ENCODE data around the gene MBOAT1.
"Not testable (repeated sequence)": the region's sequence is repeated elsewhere in the genome, so short reads cannot be mapped to it uniquely, and the experiment has no call there.

The MBOAT1 gene

GRCh38 chr6:20172842-20173456, 39.3 kb downstream of the MBOAT1 start:
- DNase-seq (ENCODE audit: low read depth in 1 of 2, low spot score in 1 of 2), result no peak

- no peak for DNase-seq (ENCODE audit: low read depth in 1 of 2, low spot score in 1 of 2)
Observed at GRCh38 chr6:20170455-20171148, 41.7 kb downstream of the MBOAT1 start.

DNA sequence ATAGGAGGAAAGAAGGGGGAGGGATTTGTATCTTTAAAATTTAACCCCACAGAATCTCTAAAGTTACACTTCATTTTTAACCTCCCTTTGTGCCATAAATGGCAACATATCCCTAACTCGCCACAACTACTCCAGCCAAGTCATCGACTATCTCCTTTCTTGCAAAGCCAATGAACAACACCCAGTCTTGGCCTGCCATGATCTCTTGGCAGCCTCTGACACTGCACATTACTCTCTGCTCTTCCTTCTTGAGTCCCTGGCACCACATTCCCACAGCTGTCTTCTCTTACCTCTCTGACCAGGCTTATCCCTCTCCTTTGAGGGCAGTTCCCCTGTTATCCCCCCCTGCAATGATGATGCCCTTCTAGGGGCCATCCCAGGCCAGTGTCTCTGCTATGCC, 42.5 kb downstream of the MBOAT1 start:
- no peak for DNase-seq (ENCODE audit: low read depth in 1 of 2, low spot score in 1 of 2)

DNA sequence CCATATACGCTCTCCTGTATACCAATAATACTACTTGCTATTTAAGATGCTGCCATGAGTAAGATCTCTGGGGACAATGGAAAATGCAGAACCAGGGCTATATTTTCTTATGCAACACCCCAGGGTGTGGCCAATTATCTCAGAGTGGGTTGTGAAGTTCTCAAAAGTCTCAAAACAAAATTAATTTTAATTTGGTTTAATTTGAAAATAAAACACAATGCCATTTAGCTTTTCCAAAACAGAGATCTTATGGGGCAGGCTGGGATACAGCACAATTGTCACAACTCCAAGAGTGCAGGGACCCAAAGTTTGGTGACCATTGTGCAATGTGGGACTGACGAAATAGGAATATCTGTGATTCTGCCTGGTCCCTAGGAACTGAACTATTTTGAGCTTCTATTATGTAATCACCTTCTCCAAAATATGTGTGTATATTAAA, 43.1 kb downstream of the MBOAT1 start:
- DNase-seq (ENCODE audit: low read depth in 1 of 2, low spot score in 1 of 2), result no peak

DNA sequence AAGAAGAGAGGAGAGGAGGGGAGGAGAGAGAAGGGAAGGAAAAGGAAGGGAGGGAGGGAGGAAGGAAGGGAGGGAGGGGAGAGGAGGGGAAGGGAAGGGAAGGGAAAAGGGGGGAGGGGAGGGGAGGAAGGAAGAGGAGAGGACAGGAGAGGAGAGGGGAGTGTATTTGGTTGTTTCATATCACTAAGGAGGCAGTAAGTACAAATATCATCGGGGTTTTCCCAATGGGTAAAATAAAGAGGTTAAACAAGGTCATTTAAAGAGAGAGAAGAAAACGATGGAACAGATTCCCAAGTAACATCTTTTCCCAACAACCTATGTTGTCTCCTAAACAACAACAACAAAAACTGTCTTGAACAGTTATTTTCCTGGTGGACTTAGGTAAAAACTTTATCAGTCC, 43.6 kb downstream of the MBOAT1 start:
- DNase-seq (ENCODE audit: low read depth in 1 of 2, low spot score in 1 of 2), result no peak

GRCh38 chr6:20167601-20168000, 44.7 kb downstream of the MBOAT1 start:
- DNase-seq (ENCODE audit: low read depth in 1 of 2, low spot score in 1 of 2), result no peak

DNA sequence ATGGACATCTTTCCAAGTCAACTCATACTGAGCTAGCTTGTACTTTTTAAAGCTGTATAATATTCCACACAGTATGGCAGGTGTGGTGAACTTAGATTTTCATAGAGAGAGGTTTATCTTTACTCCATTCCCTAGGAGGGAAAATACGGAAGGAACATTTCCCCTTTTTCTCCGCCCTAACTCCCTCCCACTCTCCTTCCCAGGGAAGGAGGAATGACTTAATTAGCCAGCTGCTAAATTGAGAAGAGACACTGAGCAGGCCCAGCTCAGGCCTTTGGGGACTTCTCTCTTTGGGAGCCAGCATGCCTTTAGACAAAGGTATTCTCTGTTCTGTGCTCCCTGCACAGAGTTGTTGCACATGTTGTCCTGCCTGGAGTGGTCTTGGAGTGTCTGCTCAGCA, 46.1 kb downstream of the MBOAT1 start:
- DNase-seq (ENCODE audit: low read depth in 1 of 2, low spot score in 1 of 2), result no peak

DNA sequence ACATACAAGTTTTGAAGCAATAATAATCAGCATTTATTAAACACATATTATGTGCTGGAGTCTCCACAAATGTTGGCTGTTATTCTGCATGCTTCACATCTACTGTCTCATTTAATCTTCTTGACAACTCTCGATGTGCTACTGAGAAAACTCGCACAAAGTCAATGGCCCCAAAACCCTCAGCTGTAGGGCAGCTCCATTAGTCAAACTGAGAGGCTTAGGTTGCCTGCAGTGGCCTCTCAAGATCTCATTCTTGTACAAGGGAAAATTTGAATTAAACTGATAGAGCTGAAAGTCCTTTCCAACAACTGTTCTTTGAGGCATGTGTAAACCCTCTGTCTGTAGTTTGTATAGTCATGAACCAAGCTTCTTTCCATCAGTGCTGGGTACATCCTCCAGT, 49.8 kb downstream of the MBOAT1 start:
- DNase-seq (ENCODE audit: low read depth in 1 of 2, low spot score in 1 of 2), result no peak

DNA sequence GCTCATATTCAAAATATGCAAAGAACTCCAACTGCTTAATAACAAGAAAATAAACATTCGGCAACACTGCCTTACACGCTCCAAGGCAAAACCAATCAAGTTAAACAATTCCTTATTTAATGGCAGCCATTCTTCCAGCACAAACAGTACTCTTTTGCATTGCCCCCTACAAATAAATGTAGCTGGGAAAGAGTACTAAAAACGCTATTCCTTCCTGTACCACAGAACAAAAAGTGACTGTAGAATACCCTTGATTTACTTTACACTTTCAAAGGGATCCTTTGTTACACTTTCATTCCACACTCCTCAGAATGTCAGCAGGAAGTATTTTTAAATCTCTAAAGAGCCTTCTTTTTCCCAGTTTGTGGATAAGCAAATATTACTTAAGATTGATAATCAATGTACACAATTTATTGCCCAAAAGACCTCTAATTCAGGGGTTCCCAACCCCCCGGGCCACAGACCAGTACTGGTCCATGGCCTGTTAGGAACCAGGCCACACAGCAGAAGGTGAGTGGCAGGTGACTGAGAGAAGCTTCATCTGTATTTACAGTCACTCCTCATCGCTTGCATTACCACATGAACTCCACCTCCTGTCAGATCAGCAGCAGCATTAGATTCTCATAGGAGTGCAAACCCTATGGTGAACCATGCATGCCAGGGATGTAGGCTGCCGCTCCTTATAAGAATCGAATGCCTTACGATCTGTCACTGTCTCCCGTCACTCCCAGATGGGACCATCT, 51.6 kb downstream of the MBOAT1 start:
- DNase-seq (ENCODE audit: low read depth in 1 of 2, low spot score in 1 of 2), result no peak

DNA sequence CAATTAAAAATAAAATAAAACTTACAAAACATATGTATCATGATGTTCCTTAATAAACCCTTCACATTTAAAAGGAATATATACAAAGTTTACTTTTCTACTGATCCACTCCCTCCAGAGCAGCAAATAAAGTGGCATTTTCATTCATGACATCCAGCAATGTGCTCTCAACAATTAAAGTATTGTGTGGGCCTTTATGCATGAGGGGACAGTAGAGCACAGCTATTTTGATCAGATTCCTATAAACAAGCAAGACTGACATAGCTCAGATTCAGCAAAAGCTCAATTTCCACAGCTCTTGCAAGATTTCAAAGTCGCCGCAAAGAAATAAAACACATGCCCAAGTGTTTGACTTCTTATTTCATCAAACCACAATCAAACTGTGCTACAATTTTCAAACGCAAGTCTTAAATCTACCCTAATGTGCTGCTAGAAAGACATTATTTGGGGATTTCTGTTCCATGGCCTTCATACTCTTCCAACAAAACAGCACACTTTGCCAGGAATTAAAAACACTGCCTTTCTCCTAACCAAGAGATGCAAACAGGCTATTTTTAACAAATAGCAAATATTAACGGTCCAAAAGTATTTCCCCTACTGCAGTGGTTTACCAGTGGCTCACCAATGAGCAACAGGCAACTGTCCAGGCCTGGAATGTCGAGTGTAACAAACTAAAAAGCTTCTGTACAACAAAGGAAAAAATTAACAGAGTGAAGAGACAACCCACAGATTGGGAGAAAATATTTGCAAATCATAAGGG, 52.3 kb downstream of the MBOAT1 start:
- DNase-seq (ENCODE audit: low read depth in 1 of 2, low spot score in 1 of 2), result no peak

GRCh38 chr6:20159098-20159497, 53.2 kb downstream of the MBOAT1 start:
- DNase-seq (ENCODE audit: low read depth in 1 of 2, low spot score in 1 of 2), result no peak

- no peak for DNase-seq (ENCODE audit: low read depth in 1 of 2, low spot score in 1 of 2)
Observed at GRCh38 chr6:20158676-20159075, 53.6 kb downstream of the MBOAT1 start.

GRCh38 chr6:20156824-20157223, 55.4 kb downstream of the MBOAT1 start:
- no peak for DNase-seq (ENCODE audit: low read depth in 1 of 2, low spot score in 1 of 2)

- no peak for DNase-seq (ENCODE audit: low read depth in 1 of 2, low spot score in 1 of 2)
Observed at GRCh38 chr6:20154753-20155152, 57.5 kb downstream of the MBOAT1 start.

DNA sequence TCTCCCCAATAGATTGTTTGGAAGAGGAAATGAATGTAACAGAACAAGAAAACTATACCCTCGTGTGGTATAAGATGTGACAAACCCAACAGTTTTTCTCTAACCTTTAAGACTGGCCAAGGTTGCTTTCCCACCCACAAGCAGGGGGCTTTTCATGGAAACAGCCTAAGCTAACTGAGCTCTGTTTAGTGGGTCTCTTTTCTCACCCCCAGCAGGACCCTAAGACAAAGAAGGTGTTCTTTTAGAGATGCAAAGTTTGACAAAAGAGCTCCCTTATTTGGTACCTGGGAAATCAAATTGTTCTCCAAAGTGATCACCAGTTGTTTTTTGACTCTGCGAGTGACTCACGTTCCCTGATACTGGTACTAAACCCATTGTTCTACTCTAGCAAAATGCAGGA, 59.1 kb downstream of the MBOAT1 start:
- no peak for DNase-seq (ENCODE audit: low read depth in 1 of 2, low spot score in 1 of 2)

GRCh38 chr6:20148433-20148832, 63.8 kb downstream of the MBOAT1 start:
- no peak for DNase-seq (ENCODE audit: low read depth in 1 of 2, low spot score in 1 of 2)

- DNase-seq (ENCODE audit: low read depth in 1 of 2, low spot score in 1 of 2), result no peak
Observed at GRCh38 chr6:20147469-20147868, 64.8 kb downstream of the MBOAT1 start.

- DNase-seq (ENCODE audit: low read depth in 1 of 2, low spot score in 1 of 2), result not testable (repeated sequence)
Observed at GRCh38 chr6:20146831-20147230, 65.4 kb downstream of the MBOAT1 start.

- no peak for DNase-seq (ENCODE audit: low read depth in 1 of 2, low spot score in 1 of 2)
Observed at GRCh38 chr6:20146291-20146690, 66.0 kb downstream of the MBOAT1 start.

- no peak for DNase-seq (ENCODE audit: low read depth in 1 of 2, low spot score in 1 of 2)
Observed at GRCh38 chr6:20142866-20143265, 69.4 kb downstream of the MBOAT1 start.

DNA sequence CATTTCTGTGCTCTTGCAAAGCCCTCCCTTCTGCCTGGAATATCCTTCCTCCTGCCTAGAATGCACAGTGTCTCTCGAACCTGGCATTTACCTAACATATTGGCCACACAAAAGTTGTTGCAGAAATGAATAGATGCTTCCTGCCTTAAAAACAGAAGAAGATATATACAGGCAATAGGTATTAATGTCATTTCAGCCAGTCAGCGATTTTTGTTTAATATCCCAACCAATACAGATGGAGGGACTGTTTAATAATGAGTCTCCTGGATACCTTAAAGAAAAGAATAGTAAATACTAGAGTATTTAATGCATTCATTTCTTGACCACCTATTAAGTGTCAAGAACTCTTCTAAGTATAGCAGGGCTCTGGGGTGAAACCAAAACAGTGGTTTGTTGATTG, 70.3 kb downstream of the MBOAT1 start:
- DNase-seq (ENCODE audit: low read depth in 1 of 2, low spot score in 1 of 2), result no peak

Measured in stimulated activated CD4-positive, alpha-beta T cell treated with anti-CD3 and anti-CD28 coated beads, Interleukin-15, amount 100 ng/mL, for 1 hour (primary cell).